Measurements from ENCODE around the gene SV2C.
A peak's percentile ranks its signal among the peaks of the same experiment; 100 is the strongest.

Gene SV2C

DNA sequence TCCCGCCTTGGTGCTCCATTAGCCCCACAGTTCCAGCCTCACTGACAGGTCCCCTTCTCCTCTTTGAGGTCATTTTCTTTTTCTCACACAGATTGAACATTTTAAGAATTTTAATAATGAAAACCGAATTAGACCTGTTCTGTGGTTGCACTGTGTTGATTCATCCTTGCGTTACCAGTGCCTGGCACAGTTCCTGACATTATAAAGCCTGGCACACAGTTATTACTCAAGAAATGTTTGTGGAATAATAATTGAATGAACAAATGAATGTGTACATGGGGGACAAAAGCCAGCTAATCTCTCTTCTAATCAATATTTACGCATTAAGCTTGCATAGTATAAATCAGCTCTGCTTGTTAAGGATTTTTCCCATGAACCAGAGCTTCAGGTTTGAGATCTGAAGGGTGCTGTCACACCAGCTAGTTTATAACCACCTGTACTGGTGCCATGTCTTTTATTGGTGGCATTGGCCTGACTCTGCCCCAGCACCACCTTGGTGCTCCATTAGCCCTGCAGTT, 80.0 kb downstream of the SV2C start:
- no peak for DNase-seq (ENCODE audit: low spot score)

DNA sequence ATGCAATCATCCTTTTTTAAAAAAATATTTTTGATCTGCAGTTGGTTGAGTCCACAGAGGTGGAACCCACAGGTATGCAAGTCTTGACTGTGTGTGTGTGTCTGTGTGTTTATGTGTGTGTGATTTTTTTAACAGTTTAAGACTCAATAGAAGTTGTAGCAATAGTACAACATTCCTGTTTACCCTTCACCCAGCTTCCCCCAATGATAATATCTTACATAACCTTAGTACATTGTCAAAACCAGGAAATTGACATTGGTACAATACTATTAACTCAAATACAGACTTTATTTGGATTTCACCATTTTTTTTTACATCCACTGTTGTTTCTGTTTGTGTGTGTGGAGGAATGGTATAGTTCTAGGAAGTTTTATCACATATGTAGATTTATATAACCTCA, 81.8 kb downstream of the SV2C start:
- no peak for DNase-seq (ENCODE audit: low spot score)

- DNase-seq (ENCODE audit: low spot score): no peak
Observed at GRCh38 chr5:76165711-76166374, 82.7 kb downstream of the SV2C start.

DNA sequence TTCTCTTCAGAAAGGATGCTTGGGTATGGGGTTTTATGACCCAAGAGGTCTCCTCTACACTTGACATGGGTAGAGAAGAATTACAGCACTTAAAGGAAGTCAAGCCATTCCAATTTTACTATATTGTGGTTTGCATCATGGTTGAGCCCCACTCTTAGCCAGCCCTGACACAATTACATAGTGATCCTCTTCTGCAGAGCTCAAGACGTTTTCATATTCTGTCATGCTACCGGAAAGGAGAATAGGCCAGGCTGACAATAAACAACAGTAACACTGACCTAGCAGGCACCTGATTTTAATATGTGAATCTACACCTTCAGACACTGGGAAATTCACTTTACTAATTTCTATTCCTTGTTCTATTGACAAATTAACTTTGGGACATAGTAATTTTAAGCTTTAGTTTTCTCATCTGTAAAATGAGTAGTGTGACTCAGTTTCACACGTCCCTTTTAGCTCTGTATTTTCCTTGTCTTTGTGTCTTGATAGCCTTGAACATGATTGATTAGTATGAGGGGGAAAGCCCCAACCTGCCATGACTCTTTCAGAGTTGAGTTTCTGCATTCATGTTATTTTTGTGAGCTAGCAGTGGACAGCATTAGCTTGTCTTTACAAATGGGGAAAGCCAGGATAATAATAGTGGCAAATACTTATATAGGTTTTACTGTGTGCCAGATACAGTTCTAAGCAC, 83.8 kb downstream of the SV2C start:
- peak; percentile 60 for DNase-seq (ENCODE audit: low spot score)

GRCh38 chr5:76169146-76169905, 86.1 kb downstream of the SV2C start:
- no peak for DNase-seq (ENCODE audit: low spot score)

DNA sequence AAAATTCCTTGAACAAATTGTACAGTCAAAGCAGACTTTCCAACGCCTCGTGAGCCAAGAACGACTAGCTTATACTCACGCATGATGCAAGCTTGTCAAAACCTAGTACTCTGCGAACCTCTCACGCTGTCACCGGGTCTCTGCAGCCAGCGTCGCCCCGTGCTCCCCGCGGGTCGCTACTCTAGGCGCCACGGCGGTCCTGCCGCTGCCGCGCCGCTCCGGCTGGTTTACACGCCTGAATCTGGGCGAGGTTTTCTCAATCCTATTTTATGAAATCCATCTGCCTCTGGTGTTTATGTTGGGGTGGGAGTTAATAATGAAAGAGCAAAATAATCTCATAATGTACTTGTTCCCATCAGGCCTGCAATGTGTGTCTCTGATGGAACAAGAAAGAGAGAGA, 90.9 kb downstream of the SV2C start:
- no peak for DNase-seq (ENCODE audit: low spot score)

- DNase-seq (ENCODE audit: low spot score): peak; percentile 69
Observed at GRCh38 chr5:76175051-76175666, 92.0 kb downstream of the SV2C start.

DNA sequence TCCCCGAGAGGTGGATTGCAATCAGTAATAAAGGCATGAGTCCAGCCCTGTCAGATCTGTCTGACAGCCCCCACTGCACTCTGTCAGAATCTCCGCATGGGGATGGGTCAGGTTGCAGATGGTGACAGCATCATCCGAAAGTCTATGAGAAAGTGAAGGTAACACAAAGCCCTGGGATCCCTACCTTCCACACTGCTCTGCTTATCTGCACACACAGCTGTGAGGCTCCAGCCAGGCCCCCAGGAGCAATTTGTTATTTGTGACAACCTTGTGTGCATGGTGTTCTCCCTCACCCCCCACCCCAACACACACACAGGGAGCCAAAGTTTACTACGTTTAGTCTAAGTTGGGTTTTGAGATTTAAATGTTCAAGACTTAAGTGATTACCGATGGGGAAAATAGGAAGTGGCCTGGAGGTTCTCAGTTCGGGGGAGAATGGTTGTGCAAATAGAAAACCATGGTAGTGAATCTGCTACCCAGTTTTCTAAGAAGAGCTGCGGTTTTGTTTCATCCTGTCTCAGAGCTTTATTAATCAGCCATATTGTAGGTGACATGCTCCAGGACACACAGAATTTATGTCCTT, 92.7 kb downstream of the SV2C start:
- peak; percentile 71 for DNase-seq (ENCODE audit: low spot score)

- peak; percentile 57 for DNase-seq (ENCODE audit: low spot score)
Observed at GRCh38 chr5:76177978-76178377, 94.8 kb downstream of the SV2C start.

DNA sequence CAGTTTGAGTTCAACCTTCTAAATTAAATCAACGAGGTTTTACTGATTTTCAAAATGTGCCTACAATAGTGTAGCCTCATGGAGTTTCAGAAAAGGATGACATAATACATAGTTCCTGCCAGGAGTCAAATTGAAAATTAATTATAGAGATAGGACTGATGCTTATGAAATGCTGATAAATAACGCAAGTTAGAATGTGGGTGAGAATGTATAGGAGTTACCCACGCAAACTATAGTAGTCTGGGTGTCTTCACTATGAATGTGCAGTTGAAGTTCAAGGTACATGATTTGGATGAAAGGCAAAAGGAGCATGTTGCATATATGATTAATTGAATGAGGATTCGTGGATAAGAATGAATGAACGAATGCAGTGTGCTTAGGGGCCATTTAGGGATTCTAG, 95.7 kb downstream of the SV2C start:
- peak; percentile 47 for DNase-seq (ENCODE audit: low spot score)

DNA sequence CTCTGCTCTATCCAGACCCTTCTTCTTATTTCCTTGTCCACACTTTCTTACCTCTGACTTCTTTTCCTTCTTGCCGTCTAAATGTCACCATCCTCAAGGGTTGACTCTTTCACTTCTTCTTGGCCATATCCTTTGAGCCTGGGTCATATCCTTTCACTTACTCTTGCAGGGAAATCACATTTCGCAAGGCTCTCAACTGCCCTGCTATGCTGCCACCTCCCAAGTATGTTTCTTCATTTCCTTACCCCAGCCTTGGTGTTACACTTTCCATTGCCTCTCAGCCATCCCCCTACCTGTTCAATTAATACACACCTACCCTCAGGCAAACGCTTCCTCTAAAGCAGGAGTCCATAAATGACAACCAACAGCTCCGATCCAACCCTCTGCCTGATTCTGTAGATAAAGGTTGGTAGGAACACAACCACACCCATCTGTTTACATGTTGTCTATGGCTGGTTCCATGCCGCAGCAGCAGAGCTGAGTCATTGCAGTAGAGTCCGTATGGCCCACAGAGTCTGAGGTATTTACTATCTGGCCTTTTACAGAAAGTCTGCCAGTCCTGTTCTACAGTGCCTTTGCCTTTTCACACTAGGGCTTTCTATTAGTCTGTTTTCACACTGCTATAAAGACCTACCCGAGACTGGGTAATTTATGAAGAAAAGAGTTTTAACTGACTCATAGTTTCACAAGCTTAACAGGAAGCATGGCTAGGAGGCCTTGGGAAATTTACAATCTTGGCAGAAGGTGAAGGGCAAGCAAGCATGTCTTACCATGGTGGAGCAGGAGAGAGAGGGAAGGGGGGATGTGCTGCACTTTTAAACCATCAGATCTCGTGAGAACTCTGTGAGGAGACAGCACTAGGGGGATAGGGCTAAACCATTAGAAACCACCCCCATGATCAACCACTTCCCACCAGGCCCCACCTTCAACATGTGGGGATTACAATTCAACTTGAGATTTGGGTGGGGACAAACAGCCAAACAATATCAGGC, 97.9 kb downstream of the SV2C start:
- peak; percentile 80 for DNase-seq (ENCODE audit: low spot score)

GRCh38 chr5:76187386-76187785, 104.2 kb downstream of the SV2C start:
- DNase-seq (ENCODE audit: low spot score): no peak

- DNase-seq (ENCODE audit: low spot score): no peak
Observed at GRCh38 chr5:76190356-76190755, 107.2 kb downstream of the SV2C start.

DNA sequence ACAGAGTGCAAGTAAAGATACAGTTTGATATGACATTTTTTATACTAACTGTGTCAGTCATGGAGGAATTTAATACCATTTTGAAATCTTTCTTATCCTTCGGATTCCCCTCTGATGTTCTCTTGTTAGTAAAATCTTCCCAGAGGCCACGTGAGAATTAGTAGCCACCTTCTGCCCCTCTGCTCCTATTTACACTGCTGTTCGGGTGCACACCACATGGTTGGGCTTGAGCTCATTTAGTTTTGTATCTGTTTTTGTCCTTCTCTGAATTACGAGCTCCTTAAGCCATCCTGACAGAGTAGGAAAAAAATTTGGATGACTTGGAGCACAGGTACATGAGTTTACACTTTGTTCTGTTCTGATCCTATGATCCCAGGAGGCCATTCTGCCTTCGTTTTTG, 109.7 kb downstream of the SV2C start:
- no peak for DNase-seq (ENCODE audit: low spot score)

GRCh38 chr5:76193635-76194034, 110.5 kb downstream of the SV2C start:
- no peak for DNase-seq (ENCODE audit: low spot score)

GRCh38 chr5:76194340-76194739, 111.2 kb downstream of the SV2C start:
- DNase-seq (ENCODE audit: low spot score): no peak

DNA sequence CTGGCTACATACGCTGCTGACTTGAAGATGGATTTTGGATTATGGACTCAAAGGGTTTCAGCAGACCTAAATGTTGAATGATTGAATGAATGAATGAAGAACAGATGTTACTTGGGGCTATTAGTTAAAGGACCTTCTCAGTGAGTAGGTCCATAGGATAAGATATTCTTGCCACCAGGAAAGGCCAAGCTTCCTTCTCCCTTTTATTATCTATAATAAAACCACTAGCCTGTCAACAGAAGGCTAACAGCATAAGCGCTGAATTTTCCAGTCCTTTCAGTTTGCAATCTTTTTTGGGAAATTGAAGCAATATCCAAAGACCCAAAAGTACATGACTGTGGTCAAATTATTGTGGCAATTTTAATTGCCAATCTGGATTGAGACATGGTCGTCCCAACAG, 113.3 kb downstream of the SV2C start:
- DNase-seq (ENCODE audit: low spot score): no peak

GRCh38 chr5:76196886-76197489, 113.8 kb downstream of the SV2C start:
- no peak for DNase-seq (ENCODE audit: low spot score)

- DNase-seq (ENCODE audit: low spot score): no peak
Observed at GRCh38 chr5:76197726-76198125, 114.5 kb downstream of the SV2C start.

Measured in activated CD4-positive, alpha-beta T cell treated with anti-CD3 and anti-CD28 coated beads, Interleukin-2, Interleukin-4, amounts not matched to agents 100 ng/mL and 50 ng/mL, durations not matched to agents 16 hours and 8 hours (primary cell).